GM12873 (cell line): Measurements from ENCODE around the gene PALLD.

Experiments used
- CTCF ChIP-seq: IDR thresholded peaks from 2 replicates; pipeline ENCODE4 v1.5.1; 2012; ENCODE audit warnings: low read depth, mild to moderate bottlenecking, moderate library complexity, low read length, control low read depth; ENCODE audit not compliant: insufficient read depth; ENCODE audit errors: missing control alignments

Gene PALLD

GRCh38 chr4:168643111-168643795, 146.4 kb downstream of the PALLD start:
- no peak for TF ChIP-seq CTCF

GRCh38 chr4:168643796-168644159, 146.9 kb downstream of the PALLD start:
- TF ChIP-seq CTCF = no peak

- no peak for TF ChIP-seq CTCF
Observed at GRCh38 chr4:168646001-168646768, 149.3 kb downstream of the PALLD start.

GRCh38 chr4:168647646-168648375, 151.0 kb downstream of the PALLD start:
- no peak for TF ChIP-seq CTCF

- no peak for TF ChIP-seq CTCF
Observed at GRCh38 chr4:168648494-168648893, 151.6 kb downstream of the PALLD start.

- no peak for TF ChIP-seq CTCF
Observed at GRCh38 chr4:168648929-168649328, 152.1 kb downstream of the PALLD start.

- TF ChIP-seq CTCF = no peak
Observed at GRCh38 chr4:168651374-168651773, 154.5 kb downstream of the PALLD start.
